GM19463 (cell line): Measurements from ENCODE around the gene CLDN19.
"Not testable (repeated sequence)": the region's sequence is repeated elsewhere in the genome, so short reads cannot be mapped to it uniquely, and the experiment has no call there.

Experiments
- ATAC-seq: cut with Tn5 transposase; IDR thresholded peaks from one replicate; pipeline ENCODE4 v1.9.1; 2021; ENCODE audit warnings: mild to moderate bottlenecking, moderate library complexity; ENCODE audit not compliant: unreplicated experiment

CLDN19 gene

DNA sequence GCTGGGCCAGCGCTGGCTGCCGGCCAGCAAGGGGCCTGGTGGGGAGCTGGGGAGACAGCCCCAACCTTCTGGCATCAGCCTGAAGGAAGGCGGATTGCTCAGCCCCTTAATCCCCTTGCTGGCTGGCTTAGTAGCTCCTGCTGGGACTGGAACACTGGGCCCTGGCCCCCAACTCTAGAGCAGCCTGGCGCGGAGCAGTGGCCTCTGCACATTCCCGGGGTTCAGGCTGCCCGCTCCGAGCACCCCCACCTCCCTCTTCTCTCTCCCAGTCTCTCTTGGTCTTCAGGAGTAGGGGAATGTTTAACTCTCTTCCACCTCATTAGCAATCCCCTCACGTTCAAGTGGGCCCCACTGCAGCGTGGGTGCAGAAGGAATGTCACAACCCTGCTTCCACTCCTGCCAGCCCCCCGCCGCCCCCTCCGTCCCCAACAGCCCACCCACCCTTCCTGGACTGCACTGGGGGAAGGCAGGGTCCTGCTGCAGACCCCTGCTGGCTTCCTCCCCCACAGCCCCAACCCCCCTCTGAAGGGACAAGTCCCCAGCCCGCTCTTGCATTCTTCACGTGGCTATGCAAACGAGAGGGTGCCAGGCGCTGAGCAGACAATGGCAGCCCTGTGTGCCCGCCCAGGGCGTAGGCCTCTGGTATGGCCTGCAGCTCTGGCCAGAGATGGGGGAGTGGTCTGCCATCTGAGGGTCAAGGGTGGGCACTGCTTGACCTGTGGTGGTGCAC lies 980 bp upstream of the CLDN19 start:
- no peak for ATAC-seq

DNA sequence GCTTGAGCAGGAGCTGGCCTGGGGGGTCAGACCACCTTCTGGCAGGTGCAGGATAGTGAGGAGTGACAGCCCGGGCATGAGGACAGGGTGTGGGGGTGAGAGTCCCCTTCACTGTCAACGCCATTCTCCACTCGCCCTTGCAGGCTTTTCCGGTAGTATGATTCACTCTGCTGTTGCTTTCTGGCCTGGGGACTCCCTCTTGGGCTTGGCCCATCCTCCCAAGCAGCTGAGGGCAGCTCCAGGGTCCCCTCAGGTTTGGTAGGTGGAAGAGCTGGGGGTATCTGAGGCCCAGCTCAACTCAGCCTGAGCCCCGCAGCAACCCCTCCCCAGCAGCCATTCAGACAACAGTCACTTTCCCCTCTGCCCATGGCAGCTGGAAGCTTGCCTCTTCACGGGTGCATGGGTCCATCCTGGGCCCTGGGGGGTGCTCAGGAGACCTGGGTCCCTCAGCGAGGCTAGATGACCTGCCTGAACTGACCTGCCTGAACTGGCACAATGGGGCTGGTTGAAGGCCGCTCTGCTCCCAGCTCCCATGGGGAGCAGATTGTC lies 1.3 kb downstream of the CLDN19 start:
- no peak for ATAC-seq

DNA sequence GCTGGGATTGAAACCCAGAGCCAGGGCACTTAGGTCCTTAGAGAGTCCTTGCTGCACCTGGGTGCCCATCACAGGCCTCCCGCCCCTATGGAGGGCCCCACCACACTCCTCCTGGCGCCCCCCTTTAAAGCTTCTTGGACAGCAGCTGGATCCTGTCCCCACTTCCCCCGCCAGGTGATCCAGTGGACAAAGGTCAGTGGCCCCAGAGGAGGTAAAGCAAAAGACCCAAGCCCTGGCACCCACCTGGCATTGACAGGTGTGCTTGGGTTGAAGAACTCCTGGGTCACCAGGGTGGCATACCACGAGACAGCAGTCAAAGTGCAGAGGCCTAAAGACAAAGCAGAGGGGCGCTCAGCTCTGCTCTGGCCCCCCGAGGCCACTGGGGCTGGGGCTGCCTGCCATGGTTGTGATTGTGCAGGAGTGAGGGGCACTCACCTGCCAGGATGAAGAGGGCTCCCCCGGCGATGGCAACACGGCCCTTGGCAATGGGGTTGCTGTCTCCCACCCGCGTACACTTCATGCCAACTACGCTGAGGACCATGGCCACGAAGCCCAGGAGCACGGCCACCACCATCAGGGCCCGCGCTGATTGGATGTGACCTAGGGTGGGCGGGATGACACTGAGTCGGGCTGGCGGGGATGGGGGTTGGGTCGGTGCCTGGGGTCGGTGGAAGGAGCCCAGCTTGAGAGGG lies 1.9 kb downstream of the CLDN19 start:
- no peak for ATAC-seq

DNA sequence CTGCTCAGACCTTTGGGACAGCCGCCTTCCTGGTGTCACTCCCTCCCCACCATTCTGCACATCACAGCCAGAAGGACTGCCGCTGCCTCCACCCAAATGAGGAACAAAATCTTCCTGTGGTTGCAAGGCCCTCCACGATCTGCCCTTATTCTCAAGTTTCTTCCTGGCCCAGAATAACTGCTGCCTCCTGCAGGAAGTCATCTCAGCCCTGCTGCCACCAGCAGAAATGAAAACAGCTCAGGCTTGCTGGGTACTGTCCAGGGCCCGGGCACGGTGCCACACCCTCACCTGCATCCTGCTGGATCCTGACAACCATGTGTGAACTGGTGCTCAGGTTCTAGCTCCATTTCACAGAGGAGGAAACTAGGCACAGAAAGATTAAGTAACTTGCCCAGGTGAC lies 2.8 kb downstream of the CLDN19 start:
- no peak for ATAC-seq

DNA sequence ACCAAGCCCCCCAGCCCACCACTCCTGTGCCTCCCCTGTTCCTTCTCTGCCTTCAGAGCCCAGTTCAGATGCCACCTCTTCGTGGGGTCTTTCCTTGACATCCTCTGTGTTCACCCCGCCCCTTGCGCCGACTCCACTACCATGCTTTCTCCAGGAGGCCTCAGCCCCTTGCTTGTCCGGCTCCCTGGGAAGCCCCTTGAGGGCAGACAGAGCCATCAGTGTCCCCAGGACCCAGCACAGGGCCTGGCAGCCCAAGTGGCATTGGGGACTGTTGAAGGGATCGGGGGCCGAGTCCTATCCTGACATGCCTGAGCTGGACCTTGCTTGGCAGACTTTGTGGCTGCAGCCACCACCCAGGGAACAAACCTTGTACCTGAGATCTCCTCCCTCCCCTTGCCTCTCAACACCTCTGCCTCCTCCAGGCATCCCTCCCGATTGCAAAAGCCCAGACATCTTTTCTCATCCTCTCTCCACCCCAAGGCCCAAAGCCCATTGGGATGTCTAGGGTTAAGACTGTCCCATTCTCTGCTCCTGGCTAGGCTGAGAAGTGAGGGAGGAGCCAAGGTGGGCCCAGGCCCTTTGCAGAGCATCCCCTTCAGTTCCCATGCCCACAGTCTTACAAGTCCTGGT lies 3.4 kb downstream of the CLDN19 start:
- ATAC-seq, result no peak

DNA sequence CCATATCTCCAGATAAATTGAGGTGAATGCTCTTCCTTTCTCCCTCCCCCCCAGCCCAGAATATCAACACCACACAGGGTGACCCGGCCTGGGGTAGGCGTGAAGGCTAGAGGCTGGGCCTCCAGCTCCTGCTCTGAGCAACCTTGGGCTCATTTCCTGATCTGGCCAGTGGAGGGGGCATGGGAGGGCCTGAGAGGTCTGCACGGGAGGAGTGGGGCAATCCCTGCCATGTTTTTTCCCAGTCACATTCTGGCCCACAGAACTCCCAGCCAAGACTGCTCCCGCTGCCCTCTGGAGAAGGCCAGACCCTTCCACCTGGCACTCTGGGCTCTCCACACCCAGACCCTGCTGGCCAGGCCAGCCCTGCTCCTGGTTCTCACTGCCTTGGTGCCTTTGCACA lies 3.9 kb downstream of the CLDN19 start:
- ATAC-seq, result no peak

DNA sequence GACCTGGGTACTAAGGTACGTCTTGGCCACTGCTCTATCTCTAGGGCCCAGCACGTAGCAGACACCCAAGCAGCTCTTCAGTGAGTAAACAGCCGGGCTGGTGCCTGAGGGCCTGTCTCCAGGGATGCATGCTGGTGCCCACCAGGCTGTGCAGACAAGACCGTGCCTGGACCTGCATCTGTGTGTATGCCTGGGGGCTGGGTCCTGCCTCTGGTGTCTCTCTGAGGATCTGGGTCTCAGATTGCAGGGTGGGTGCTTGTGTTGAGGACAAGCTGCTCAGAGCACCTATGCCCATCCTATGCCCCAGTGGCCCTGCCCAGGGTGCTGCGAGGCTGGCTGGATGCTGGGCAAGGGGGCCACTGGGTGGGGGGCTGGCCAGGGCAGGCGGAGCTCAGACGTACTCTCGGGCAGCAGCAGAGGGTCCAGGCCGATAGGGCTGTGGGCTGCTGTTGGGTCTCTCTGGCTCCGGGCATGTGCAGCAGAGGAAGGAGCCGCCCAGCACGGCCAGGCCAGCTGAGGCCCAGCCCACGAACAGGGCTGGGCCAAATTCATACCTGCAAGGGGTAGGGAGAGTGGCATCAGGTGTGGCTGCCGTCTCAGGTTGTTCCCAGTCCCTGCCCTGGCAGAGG lies 4.4 kb downstream of the CLDN19 start:
- ATAC-seq, result no peak

DNA sequence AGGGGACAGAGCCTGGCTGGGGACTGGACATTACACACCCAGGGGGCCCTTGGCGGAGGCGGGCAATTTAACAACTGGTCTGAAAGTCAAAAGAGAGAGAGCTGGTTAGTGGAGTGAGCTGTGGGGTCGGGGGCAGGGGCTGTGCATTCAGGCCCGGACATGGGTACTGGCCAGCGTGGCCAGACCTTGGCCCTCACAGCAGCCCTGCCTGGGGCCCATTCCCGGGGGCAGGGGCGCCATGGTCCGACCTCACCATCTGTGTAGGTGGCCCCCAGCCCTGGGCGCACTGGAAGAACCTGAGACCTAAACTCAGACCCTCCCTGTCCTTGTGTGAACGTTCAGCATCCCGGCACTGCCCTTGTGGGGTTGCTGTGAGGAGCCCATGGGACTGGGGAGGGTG lies 5.0 kb downstream of the CLDN19 start:
- ATAC-seq, result no peak

DNA sequence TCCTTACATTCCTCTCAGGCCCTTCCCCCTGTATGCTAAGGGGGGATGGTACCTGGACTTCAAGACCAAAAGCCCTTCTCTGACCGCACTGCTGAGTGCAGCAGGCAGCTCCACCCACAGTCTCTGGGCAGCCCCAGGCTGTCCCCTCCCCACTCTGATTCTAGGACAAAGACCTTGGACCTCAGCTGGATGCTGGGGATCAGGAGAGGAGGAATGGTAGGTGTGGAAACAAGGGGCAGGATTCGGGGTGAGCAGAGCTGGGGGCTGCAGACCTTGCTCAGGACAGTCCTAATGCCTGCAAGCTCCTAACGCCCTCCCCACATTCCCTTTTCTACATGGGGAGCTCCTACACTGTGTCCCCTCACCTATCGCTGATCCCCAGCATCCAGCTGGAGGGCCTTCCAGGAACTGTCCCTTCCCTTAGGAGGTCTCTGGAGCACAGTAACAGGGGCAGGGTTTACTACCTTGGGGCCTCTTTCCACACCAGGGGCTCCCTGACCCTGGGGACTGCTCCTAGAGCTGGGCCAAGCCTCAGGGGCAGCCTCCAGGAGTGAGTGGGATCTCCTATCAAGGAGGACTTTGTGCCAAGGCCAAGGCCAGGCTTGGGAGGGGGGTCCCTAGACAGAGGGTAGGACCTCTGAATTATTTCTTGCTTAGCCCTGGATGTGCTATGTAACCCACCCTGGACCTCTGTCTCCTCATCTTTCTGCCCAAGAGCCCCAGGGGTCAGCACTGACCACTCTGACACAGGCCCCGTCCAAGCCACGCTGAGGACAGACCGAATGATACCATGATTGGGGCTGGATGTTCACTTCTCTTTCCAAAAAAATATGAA lies 5.6 kb downstream of the CLDN19 start:
- no peak for ATAC-seq

DNA sequence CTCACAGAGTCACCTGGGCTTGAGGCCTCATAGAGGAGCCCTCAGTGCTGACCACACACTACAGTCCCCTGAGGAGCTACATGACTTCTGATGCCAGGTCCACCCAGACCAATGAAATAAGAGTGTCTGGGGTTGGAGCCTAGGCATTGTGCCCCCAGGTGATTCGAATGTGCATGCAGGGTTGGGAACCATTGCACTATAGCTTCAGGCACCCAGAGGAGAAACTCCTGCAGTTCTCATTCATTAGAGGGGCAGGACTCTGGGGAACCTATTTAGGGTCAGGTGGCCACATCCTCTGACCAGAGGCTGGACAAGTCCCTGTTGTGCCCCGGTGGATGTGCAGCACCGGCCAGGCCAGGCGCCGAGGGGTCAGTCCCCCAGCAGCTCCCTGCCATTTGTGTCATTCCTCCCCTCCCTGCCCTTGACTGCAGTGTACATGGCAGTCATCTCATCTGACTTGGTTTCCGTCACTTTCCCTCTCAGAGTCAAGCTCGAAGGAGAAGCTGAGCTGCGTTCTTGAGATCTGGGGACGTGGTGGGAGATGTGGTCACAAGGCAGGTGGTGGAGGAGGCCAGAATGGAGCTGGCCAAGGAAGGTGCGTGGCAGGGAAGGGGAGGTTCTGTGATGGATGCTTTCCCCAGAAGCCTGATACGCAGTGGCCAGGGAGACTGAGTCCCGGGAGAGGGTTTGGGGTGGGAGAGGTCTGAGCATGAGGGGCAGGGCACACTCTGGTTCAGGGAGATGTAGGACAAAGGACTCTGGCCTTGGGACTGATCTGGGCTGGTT lies 6.4 kb downstream of the CLDN19 start:
- no peak for ATAC-seq

DNA sequence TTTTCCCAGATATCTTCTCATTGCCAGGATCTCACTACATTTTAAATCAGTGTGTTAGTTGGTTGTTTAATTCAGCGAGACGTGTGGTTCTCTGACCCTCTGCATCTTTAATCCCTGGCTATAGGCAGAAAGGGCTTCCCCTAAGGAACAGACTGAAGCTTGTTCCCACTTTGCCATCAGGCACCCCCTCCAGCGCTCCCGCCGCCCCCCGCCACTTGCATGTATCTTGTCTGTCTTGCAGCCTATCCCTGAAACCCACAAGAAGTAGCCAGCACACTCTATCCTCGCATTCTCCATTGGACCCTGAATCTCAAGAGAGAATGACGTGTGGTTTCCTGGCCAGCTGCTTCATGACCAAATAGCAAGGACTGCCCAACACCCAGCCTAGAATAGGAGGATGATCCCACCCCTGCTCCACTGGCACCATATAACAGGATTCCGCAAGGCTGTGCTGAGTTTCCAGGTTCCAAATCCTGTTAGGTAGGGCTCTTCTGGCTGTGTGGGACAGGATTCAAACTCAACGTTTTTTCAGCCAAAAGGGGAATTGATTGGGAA lies 7.8 kb downstream of the CLDN19 start:
- ATAC-seq, result no peak

DNA sequence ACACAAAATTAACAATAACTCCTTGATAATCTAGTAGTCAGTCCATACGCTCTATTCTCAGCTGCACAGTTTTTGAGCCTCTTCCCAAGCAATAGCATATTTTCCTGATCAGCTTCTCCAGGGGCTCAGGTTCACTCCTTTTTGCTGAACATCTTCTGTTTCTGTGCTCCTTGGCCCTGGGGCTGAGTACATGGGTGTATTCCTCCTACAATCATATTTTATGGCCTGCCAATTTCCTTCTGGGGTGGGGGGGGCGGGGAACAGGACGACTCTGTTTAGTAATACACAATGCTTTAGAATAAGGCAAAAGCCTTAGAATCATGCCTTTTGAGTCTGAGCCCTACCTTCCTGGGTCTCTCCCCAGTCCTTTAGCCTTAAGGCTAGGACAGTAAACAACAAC lies 8.5 kb downstream of the CLDN19 start:
- ATAC-seq, result no peak

DNA sequence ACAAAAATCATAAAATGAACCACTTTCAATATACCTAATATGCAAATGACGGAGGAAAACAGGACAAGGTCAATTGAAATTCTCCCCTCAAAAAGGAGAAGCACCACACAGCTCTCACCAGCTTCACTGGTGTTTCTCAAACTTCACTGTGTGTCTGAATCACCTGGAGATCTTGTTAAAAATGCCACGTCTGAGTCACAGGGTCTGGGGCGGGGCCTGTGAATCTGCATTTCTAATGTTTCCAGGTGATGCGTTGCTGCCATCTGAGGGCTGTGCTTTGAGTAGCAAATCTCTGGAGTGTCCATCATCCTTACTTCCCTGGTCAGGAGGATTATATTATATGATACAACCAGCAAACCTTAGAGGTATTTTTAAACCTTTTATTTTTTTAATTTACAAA lies 9.0 kb downstream of the CLDN19 start:
- no peak for ATAC-seq

DNA sequence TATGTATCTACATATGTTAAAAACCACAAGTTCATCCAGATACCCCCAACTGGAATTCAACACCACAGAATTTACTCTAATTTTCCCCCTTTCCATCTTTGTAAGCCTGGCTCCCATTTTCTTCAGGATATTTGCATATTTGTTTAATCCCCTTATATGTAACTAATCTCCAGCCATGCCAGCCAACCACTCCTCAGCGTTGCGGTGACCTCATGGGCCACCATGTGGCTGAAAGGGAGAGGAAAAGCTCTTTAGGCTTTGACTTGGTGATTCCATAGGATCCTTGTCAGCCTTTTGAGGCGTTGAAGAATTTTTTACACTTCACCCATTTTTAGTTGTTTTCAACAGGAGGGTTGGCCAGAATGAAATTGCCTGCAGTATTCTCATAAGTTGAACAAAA lies 10.0 kb downstream of the CLDN19 start:
- ATAC-seq, result no peak

DNA sequence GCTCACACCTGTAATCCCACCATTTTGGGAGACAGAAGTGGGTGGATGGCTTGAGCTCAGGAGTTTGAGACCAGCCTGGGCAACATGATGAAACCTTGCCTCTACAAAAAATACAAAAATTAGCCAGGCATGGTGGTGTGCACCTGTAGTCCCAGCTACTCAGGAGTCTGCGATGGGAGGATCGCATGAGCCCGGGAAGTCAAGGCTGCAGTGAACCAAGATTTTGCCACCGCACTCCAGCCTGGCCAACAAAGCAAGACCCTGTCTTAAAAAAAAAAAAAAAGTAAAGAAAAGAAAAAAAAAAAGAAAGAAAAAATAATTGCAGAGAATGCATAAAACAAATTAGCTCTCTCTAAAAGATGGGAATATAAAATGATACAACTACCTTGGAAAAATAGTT lies 14.2 kb downstream of the CLDN19 start:
- ATAC-seq, result not testable (repeated sequence)

DNA sequence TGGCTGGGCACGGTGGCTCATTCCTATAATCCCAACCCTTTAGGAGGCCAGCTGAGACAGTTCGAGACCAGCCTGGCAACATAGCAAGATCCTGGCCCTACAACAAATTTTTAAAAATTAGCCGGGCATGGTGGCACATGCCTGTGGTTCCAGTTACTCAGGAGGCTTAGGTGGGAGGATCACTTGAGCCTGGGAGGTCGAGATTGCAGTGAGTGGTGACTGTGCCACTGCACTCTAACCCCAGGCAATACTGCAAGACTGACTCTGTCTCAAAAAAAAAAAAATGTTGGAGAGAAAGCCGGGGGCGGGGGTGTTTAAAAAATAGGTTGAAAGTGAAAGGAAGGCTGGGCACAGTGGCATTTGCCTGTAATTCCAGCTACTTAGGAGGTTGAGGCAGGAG lies 16.5 kb downstream of the CLDN19 start:
- ATAC-seq, result no peak

DNA sequence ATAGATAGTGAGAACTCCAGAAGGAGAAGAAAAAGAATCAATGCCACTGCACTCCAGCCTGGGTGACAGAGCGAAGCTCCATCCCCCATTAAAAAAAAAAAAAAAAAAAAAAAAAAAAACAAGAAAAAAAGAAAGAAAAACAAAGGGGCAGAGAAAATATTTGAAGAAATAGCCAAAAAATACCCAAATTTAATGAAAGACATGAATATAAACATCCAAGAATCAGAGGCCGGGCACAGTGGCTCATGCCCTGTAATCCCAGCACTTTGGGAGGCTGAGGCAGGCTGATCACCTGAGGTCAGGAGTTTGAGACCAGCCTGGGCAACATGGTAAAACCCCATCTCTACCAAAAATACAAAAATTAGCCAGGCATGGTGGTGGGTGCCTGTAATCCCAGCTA lies 17.6 kb downstream of the CLDN19 start:
- ATAC-seq, result not testable (repeated sequence)

DNA sequence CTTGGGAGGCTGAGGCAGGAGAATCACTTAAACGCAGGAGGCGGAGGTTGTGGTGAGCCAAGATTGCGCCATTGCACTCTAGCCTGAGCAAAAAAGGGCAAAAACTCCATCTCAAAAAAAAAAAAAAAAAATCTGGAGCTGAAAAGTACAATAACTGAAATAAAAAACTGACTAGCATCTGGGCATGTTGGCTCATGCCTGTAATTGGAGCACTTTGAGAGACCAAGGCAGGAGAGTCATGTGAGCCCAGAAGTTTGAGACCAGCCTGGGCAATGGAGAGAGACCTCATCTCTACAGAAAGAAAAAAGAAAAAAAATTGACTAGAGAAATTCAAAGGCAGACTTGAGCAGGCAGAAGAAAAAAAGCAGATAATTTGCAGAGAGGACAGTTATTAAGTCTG lies 18.1 kb downstream of the CLDN19 start:
- ATAC-seq, result no peak

DNA sequence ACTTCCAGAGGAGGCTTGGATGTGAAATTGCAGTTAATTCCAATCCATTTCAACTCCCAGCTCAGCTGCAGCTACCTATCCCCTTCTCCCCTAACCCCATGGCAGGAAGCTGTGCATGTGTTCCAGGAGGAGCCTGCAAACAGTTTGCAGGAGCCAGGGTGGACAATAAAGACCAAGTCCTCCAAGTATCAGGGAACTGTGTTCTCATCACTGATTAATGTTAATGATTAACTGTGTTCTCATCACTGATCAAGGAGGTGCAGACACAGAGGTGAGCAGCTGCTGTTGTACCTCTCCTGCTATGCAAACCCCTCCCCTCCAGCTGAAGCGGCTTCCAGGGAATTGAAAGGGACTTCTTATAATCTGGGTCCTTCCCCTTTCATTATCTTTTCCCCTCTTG lies 19.2 kb downstream of the CLDN19 start:
- no peak for ATAC-seq

DNA sequence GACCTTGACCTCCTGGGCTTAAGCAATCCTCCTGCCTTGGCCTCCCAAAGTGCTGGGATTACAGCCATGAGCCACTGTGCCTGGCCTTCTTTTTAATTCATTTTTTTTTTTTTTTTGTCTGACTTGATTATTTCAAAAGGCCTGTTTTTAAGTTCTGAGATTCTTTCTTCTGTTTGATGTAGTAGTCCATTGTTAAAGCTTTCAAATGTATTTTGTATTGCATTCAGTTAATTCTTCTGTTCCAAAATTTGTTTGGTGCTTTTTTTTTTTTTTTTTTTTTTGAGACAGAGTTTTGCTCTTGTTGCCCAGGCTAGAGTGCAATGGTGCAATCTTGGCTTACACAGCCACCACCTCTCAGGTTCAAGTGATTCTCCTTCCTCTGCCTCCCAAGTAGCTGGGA lies 25.6 kb downstream of the CLDN19 start:
- ATAC-seq, result not testable (repeated sequence)
